GM21717 (cell line): Measurements from ENCODE around the gene PPM1H.

Experiments
- ATAC-seq: cut with Tn5 transposase; IDR thresholded peaks from one replicate; pipeline ENCODE4 v1.9.1; 2021; ENCODE audit warnings: mild to moderate bottlenecking, moderate library complexity; ENCODE audit not compliant: unreplicated experiment

The PPM1H gene

DNA sequence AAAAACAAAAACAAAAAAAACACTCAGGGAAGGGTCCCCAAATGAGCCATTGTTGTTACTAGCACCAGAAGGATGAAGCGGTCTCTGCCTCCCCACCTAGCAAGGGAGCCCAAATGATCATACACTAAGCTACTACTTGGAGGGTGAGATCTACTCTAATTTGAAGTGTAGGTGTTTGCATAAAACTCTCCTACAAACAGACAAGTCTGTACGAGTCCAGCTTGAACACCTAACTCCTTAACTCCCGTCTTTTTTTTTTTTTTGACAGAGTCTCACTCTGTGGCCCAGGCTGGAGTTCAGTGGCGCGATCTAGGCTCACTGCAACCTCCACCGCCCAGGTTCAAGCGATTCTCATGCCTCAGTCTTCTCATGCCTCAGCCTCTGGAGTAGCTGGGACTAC, 132.6 kb downstream of the PPM1H start:
- ATAC-seq = no peak

DNA sequence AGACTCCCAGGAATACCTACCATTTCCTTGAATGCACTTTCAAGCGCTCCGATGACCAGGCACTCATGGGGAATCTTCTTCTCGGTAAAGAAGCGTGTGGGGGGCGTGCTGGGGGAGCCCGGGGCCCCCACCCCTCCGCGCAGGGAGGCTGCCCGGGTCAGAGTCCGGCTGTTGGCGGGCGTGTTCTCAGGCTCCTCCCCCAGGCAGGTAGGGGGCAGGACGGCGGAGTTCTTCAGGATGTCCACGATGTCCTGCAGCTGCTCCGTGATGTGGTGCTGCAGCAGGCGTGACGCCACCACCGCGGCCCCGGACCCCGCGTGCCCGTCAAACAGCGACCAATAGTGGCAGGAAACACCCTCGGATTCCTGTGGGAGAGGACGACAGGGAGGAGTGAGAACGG, 133.2 kb downstream of the PPM1H start:
- ATAC-seq = no peak

DNA sequence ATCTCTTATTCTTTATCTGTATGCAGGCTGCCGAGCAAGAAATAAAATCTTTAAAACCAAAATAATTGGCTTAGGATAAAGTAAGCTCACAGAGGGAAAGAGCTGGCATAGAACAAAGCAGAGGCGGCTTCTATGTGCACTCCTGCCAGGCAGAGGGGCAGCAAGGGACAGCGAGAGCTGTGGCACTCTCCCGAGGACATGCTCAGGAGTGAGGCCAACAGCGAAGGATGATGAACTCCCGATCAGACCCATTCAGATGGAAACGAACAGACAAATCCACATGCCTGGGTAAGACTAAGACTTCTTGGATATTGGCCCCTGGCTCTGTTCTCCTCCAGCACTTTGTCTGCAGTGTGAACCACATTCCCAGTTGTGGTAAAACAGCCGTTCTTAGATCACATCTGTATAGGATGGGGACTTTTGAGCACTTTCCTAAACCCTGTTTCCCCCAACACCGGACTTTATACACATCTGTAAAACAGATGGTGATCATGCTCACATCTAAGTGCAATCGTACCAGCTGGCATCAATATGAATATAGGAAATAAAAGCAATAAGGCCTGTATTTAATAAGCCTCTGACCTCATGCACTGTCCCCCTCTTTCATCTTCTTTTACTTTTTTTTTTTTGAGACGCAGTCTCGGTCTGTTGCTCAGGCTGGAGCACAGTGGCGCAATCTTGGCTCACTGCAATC, 134.1 kb downstream of the PPM1H start:
- no peak for ATAC-seq

DNA sequence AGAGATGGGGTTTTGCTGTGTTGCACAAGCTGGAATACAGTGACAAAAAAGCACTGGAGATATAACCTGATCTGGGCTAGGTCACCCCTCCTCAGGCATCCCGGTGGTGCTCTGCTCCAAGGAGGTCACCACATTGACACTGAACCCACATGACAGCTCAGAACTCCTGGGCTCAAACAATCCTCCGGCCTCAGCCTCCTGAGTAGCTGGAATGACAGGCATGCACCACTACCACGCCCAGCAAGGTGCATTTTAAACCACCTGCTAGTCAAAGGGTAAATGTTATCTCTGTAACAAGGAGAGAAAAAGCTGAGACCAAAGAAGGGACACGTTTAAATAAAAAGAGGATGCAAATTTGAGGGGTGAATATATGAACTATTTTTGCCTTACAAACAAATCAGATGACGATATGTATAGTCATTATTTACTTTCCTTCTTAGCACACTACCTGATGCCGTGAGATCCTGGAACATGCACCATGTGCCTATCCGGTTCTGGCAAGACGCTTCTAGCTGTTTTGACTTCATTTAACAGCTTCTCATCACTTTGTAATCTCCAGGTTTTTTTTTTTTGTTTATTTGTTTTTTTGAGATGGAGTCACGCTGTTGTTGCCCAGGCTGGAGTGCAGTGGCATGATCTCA, 135.1 kb downstream of the PPM1H start:
- peak; percentile 72 for ATAC-seq

DNA sequence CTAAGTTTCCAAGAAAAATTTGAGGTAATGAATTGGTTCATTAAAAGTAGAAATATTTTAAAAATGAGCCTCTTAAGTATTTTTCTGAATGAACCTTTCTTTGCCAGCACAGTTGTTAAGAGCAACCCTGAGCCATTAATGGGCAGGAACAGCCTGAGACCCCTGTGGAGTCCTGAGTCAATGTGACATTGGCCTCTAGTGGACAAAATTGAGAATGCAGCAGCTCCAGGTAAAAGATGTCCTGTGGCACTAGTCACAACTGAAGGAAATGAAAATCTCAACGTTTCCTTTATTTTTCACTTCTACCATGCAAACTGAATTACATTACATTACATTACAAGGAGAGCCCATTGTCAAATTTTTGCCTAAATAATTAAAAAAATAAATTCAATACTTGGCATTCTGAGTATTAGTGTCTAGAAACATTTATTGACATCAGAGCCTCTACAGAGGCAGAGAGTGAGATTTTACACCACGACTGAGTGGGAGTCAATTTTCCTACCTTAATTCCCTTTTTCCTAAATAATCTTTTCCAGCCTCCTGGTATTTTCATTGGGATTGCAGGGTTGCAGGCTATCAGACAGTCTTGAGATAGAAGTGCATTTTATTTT, 135.7 kb downstream of the PPM1H start:
- ATAC-seq = peak; percentile 78

DNA sequence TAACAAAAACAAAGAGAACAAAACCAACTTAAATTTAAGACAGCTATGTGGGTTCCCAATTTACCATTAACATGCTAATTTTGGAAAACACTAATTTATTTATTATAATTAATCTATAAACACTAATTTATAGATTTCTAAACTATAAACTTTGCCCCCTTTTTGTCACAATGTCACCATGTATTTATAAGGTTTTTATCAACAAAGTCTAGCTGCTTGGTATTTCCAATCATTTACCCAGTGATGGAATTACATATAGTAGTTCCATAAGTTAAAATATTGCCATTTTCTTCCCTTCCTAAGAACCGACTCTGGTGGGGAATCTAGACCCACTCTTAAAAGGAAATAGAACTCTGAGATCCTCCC, 140.7 kb downstream of the PPM1H start:
- no peak for ATAC-seq

DNA sequence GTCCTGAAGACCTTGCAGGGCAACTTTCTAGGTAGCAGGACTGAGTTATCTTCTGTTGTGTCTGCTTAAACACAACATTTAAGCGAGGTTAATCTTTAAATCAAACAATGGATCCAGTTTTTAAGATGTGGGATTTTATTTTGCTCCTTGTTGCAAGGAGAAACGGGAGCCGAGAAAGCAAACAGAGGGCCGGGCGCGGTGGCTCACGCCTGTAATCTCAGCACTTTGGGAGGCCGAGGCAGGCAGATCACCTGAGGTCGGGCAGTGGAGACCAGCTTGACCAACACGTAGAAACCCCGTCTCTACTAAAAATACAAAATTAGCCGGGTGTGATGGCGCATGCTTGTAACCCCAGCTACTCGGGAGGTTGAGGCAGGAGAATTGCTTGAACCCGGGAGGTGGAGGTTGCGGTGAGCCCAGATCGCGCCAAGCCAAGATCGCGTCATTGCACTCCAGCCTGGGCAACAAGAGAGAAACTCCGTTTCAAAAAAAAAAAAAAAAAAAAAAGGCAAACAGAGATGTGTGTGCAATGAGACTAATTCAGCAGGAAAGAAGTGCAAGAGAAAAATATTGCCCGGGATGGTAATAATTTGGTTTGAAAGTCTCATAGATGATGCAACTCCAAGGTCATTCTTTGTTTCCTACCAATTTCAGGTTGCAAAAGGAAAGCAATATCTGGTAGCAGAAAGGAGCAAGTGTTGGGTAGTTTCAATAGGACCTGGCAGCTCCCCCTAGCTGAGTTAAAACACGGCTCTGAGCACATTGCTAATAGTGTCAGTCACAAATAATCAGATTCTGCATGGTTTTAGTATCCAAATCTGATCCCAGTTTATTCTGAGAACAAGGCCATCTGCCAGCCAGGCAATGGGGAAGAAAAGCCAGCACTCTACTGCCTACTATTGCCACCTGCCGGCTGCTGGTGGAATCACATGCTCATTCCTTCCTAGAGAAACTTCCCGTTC, 141.4 kb downstream of the PPM1H start:
- peak; percentile 63 for ATAC-seq

DNA sequence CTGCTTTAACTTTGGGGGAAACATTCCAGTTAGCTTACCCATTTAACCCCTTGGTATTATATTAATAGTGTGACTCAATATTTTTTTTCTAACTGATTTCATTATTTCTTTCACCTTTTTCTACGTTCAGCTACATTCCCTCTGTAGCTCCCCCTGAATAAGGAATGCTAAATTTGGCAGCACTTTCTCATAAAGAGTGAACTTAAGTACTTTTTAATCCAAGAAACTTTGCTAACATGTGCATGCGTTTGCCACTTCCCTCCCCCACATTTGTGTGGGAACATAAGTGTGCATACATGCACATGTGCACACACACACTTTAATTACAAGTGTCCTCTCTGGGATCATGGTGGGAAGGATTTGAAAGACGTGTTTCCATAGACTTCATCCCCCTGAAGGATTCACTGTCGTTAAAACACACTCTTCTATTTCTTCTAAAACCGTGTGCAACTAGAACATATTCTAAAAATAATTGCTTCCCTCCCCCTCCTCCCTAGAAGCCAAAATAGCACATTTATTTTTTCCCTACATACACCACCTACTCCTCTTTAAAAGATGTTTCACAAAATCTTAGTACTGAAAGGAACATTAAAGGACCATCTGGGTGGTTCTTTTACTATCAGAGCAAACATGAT, 142.6 kb downstream of the PPM1H start:
- no peak for ATAC-seq

DNA sequence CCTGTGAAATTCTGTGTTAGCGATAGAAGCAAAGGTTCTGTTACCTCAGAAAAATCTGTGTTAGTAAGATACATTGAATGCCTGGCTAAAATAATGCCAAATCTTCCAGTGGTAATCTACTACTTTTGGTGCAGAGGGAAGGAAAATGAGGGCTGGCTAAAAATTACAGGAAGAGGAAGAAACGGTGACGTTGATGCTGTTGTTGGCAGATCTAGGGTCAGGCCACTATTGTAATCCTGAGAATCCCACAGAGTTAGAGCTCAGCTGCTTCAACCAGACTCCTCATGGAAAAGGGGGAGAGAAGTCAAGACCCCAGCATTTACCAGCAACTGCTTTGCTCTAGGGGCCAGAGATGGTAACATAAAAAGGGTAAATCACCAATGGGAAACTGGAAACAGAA, 145.1 kb downstream of the PPM1H start:
- ATAC-seq = no peak

DNA sequence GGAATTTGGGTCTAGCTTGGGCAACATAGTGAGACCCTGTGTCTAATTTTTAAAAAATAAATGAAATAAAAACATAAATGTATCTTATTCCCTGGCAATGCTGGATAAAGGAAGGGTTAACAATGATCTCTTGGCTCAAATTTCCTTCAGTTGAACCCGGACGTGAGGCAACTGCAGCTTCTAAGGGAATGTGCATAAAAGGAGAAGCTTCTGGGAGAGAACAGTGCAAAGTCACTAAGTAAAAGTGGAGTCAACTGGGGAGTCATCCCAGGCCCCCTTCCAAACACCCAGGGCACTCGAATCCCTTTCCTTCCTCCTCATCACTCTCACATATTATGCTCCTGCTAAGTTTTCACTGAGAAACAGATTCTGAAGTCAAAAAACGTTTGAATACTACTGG, 147.3 kb downstream of the PPM1H start:
- no peak for ATAC-seq

DNA sequence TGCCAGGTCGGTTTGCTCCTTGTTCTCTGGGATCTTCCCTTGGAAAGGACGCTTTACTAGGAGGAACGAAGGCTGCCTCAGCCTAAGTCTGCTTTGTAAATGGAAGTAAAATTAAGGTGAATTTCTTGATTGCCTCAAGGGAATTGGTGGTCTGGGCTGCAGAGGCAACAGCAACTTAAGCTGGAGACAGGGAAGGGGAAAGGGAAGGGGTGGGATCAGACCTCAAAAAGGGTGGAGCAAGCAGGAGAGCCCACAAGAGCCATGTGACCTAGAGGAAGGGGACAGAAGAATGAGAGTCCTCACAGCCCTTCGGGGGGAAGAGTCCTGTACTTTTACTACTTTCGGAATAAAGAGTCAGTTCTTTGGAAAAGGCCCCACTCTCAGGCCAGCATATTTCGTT, 147.9 kb downstream of the PPM1H start:
- no peak for ATAC-seq

DNA sequence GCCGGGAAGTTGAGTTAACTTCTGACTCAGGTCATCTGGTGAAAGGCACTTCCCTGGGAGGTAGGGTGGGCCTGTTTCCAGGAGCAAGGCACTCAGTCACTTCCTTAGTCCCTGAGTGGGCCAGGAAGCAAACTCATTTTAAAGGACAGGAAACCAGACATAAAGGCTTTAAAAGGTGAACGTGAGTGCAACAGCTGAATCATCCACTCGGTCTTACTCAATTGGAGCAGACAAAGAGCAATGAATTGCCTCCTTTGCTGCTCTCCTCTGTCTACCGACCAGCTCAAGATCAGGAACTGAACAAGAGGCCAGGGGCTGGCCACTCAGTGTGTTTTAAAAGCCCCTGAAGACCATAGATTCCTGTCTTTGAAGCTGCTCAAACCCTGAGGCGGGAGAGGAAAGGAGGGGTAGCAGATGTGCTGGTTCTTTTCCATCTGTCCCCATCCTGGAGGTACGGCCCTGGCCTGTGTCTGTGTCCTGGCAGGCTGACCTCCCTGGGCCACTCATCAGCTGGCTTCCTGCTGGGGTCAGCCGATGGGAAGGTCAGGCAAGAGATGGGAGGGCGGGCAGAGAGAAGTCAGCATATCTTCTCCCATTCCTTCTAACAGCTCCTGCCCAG, 148.9 kb downstream of the PPM1H start:
- no peak for ATAC-seq

DNA sequence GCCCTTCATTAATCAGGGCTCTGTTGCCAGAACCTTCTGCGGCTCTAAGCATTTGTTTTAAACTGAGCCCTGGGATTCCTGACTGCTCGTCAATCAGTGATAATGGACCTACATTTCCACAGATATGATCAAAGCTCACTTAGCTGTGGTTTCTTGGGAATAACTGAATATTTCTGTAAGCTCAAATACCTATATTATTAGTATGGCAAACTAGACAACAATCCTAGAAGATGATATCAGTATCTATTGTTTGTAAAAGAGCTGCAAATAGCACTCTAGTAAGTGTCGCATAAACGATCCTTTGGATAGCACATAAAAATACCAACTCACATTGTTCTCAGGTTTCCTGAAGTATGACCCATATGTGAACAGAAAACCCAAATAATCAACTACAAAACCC, 150.4 kb downstream of the PPM1H start:
- ATAC-seq = no peak

DNA sequence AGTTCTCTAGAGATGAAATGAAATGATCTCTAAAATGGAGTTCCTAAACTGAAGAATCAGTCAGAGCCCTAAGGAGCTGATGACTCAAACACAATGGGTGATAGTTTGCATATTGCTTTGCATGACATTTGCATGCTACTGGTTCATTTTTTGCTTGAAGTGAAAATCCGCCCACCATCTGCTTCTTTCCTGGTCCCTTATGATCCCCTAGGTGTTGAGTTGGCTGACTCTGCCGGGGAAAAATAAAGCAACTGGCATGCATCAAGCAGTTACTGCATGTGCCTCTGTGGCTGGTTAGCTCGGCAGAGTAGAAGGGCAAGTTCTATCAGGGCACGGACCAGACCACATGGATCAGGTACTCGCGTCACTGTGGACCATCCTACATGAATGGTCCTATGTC, 151.1 kb downstream of the PPM1H start:
- no peak for ATAC-seq

DNA sequence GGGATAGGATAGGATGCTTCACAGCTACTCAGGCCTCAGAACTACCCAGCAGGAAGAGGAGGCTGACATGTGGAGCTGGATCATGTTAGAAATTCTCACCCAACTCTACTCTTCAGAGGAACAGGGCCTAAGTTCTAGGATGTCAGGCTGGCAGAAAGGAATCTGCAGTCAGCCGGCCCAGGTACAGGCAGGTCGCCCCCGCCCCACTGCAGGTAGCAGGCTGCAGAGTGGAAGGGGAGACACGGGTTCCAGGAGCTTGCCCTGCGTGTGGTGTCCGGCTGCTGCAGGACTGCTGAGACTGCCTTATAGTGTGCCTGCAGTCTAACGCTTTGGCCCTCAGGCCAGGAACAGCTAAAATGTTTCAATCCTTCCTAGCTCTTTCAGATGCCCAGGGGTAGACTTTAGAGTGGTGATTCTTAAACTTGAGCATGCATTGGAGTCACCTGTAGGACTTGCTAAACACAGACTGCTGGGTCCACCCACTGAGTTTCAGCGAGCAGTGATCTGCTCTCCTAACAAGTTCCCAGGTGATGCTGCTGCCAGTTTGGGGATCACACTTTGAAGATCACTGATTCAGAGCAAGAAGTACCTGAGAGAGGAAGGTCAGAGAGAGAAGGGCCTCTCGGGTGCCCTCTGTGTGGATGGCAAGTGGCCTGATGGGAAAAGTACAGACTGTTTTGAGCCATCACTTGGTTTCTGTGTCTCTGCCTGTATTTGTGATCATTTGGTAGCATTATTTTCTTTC, 153.6 kb downstream of the PPM1H start:
- ATAC-seq = no peak

DNA sequence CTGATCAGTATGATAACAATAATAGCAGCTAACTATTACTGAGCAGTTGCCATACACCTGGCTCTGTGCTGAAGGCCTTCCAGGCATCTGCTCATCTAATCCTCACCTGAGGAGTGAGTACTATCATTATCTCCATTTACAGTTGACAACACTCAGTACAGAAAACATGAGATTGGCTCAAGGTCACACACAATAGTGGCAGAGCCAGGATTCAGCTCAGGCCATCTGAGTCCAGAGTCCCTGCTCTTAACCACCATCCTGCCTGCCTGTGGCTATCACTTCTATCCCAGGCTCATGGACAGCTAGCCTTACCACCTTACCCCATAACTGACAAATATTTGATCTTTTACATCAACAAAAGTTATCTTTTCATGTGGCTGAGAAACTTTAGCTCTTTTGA, 155.5 kb downstream of the PPM1H start:
- ATAC-seq = no peak

DNA sequence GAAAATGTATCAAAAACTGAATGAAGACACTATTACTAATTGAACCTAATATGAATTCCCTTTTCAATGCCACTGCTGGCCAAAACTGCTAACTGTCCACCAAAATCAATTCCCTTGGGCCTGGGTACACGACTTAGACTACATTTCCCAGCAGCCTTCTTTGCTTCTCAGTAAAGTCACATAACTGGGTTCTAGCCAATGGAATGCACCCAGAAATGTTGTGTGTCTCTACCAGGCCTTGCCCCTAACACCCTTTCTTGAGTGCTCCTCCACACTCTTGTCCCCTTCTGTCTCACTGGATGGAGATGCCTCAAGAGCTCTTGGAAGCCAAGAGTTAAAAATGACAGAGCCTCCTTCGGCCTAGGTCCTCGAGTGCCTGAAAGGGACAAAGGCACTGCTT, 156.8 kb downstream of the PPM1H start:
- no peak for ATAC-seq

DNA sequence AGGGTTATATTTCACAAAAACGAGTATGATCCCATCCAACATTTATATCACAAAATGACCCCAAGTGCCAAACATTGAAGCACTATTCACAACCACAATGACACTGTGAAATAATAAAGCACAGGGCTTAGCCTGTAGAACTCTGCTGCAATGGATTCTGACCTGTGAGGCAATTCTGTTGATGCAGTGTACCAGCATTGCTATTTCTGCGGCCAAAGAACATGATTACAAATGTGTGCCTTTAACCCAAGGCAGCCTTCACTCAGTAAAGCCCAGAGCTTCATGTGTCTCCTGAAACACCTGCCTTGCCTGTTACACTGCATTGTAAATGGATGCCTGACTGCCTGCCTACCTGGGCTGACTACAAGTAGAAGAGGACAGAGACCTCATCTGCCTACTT, 158.0 kb downstream of the PPM1H start:
- ATAC-seq = no peak

DNA sequence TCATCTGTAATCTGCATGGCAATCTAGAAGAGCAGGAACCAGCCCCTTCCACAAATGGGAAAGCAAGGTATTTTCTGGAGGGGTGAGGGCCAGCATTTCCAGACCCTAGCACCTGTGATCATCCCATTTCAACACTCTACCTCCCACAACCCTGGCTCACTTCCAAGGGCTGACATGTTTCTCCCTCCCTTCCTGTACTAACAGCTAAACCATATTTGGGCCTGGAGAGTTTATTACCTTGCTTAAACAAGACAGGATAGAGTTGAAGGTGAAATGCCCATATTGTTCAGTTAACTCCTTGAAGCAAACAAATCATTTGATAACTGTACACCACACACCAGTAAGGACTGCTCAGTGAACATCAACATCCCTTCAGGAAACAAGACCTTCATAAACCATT, 158.4 kb downstream of the PPM1H start:
- ATAC-seq = no peak

DNA sequence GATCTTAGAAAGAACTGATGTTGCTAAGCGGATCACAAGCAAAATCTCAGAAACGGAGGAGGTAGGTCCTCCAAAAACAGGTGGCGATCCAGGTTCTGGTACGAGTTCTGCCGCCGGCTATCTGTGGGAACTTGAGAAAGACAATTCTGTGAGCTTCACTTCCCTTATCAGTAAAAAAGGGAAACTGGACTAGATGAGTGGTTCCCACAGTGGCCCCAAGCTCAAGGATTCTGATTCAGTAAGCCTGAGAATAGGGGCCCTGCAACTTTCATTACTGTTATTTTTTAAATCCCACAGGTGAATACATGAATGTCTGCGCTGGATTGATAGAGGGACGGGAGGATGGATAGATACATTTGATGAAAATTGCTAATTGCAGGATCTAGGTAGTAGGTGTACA, 160.2 kb downstream of the PPM1H start:
- ATAC-seq = no peak
